ENCODE results near the gene LSM11.
"Not testable (repeated sequence)": the region's sequence is repeated elsewhere in the genome, so short reads cannot be mapped to it uniquely, and the experiment has no call there.

LSM11 gene

GRCh38 chr5:157743163-157744050, at the start of gene LSM11:
LSM11 (plus strand) TSS chr5:157743712; CDS start chr5:157743751, 39 bp downstream.
- peak; percentile 95 for DNase-seq (ENCODE audit: low spot score)

DNA sequence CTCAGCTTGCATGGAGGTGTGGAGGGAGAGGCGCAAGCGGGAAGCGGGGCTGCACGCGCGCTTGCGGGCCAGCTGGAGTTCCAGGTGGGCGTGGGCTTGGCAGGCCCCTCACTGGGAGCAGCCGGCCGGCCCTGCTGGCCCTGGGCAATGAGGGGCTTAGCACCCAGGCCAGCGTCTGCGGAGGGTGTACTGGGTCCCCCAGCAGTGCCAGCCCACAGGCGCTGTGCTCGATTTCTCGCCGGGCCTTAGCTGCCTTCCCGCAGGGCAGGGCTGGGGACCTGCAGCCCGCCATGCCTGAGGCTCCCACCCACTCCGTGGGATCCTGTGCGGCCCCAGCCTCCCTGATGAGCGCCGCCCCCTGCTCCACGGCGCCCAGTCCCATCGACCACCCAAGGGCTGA, 49.7 kb upstream of the LSM11 start:
- DNase-seq (ENCODE audit: low spot score), result not testable (repeated sequence)

DNA sequence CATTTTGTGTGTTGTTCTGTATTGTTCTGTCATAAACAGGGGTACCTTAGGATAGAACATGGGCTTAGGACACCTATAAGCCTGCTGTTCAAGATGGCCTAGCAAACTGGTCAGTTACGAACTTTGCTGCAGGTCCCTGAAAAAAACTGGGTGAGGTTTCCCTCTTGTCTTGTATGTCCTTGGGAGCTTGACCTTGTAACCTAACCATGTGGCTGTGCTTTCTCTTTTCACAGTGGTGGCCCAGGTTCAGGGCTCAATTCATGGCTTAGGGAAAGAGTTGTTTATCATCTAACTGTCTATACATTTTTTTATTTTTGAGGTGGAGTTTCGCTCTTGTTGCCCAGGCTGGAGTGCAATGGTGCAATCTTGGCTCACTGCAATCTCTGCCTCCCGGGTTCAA, 47.4 kb upstream of the LSM11 start:
- not testable (repeated sequence) for DNase-seq (ENCODE audit: low spot score)

- not testable (repeated sequence) for DNase-seq (ENCODE audit: low spot score)
Measured at GRCh38 chr5:157698674-157699073, 44.8 kb upstream of the LSM11 start.

DNA sequence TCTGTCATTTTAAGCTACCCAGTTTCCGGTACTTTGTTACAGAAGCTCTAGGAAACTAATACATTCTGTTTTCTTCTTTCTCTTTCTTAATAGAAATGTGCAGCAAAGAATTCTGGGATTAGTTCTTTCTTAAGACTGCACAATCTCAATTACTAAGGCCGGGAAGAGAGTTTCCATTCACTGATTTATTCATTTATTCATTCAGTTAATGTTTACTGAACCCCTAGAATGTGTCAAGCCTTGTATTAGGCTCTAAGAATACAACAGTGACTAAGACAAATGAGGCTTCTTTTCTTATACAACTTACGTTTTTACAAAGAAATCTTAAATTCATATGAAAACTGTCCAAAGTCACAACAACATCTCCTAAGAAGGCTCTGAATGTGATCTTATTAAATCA, 39.8 kb upstream of the LSM11 start:
- no peak for DNase-seq (ENCODE audit: low spot score)

DNA sequence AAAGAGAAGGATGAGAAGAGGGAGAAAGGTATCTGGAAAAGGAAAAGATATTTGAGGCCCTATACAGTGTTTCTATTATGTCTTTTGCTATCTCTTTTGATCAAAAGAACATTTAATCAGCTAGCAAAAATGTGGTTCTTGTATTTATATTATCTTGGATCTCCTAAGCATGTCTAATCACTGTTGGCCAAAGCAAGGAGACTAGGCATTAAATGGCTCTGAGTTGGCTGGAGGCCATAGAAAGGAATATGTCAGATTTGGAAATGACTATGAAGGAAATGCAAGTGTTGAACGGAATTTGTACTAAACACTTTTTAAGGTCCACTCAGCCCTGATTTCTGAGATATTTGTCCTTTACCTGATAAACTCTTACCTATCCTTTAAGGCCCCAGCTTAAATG, 34.6 kb upstream of the LSM11 start:
- no peak for DNase-seq (ENCODE audit: low spot score)

DNA sequence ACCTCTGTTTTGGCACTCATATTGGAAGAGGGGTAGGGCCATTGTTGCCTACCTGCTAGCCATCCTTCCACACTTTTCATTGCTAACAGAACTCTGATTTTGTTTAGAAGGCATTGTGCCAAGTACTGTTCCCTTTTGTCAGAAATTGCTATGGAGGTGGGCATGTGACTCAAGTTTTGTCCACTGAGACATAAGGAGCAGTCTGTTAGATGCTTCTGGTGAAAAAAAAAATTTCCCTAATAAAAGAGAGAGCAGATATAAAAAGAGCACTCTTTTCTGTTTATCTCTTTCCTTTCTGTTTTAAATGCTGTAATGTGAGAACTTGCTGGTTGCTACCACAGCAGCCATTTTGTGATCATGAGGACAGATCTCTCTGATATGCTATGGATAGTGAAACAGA, 34.2 kb upstream of the LSM11 start:
- no peak for DNase-seq (ENCODE audit: low spot score)

DNA sequence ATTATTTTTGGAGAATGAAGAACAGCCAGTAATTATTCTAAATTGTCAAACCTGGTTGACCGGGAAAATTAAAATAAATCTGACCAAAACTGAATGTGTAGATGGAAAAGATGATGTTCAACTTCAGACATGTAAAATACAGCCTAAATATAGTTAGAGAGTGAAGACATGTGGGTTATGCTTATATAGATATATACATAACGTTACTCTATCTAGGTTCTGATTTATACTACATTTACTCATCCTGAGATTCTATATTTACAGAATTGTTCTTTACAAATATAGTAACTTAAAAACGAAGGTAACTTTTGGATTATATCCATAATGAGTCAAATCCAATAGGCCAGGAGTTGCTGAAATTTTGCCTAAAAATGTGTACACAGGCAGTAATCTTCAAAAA, 33.1 kb upstream of the LSM11 start:
- no peak for DNase-seq (ENCODE audit: low spot score)

DNA sequence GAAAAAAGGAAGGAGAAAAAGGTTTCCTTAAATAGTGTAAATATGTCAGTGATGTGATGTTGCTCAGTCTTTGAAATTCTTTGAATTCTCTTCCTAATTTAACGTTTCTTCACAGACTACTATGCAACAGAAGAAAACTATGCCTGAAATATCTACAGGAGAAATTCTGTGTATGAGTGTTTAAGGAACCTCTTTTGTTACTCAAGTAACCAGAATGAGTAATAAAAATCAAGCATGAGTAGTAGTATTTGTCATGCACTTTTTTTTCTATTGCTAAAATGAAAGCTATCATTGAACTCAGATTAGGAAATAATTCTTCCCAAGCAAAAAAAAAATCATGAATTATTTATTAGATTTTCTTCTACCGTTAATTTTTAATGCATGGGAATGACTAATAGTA, 32.6 kb upstream of the LSM11 start:
- DNase-seq (ENCODE audit: low spot score), result peak; percentile 51

DNA sequence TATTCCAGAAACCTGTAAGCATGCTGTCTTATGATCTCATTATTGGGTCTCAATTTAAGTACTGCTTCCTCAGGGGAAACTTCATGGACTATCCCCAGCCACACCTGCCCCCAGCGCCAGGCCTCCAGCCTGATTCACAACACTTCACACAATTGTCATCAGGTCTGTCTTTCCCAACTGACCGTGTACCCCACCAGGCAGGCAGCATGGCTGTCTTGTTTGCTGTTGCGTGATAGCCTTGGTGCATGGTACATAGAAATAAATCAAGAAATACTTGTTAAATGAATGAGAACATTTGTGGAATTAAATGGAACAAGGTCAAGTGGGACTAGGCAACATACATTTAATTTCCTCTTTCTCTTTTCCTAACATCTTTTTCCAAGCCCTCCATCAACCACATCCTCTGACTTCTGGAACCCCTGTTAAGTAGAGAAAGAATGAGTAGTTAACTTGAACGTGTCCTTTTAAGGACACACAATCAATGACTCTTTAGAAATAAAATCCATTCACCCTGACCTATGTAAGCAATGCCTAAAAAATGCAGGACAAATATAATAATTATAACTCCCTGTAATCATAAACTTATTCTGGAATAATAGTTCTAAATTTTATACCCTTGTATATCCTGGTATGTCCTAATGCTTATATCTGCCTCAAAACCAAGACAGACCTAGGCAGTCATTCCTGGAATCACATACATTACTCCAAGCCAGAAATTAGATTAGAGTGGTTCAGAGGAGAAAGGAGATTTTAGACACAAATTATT, 29.5 kb upstream of the LSM11 start:
- no peak for DNase-seq (ENCODE audit: low spot score)

DNA sequence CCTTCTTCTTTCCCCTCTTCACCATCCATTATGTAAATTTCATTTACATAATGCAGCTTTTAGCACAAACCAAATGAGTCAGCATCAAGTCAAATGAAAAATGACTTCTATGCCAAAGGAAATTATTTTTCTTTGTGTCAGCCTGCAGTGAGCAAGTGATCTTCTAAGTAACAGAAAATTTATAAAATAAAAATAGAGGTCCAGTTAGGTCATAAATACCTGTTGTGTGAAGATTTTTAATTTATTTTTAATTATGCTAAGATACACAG, 29.0 kb upstream of the LSM11 start:
- DNase-seq (ENCODE audit: low spot score), result no peak

DNA sequence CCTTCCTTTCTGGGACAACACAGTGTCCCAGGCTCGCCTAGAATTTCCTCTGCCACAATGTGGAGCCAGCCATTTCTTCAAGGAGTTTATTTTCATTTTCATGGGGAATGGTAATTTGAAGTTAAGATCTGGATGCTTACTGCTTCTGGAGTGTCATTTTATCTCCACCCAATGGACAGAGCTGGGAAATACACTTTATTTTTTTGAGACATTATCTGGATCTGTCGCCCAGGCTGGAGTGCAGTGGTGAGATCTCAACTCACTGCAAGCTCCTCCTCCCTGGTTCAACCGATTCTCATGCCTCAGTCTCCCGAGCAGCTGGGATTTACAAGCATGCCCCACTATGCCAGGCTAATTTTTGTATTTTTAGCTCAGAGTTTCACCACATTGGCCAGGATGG, 25.0 kb upstream of the LSM11 start:
- peak; percentile 53 for DNase-seq (ENCODE audit: low spot score)

DNA sequence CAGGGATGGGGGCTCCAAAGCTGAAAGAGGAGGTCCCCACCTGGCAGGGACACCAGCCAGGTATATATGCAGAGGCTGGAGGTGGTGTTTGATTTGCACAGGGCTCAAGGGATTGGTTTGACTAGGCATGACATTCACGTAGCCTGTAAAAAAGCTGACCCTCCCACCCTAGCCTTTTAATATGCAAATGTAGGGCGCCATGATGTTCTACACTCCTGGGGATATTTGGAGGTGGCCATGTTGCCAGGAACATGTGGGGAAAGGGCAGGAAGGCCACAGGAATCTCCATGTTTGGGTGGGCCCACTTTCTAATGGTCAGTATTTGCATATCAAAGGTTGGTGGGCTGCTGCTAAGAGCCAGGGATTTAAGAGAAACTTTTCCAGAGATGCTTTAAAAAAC, 24.3 kb upstream of the LSM11 start:
- no peak for DNase-seq (ENCODE audit: low spot score)

DNA sequence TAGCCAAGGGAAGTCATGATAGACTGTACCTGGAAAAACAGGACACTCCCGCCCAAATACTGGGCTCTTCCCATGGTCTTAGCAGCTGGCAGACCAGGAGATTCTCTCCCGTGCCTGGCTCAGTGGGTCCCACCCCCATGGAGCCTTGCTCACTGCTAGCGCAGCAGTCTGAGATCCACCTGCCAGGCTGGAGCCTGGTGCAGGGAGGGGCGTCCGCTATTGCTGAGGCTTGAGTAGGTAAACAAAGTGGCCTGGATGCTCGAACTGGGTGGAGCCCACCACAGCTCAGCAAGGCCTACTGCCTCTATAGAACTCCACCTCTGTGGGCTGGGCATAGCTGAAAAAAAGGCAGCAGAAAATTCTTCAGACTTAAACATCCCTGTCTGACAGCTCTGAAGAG, 22.4 kb upstream of the LSM11 start:
- DNase-seq (ENCODE audit: low spot score), result no peak

- DNase-seq (ENCODE audit: low spot score), result not testable (repeated sequence)
Measured at GRCh38 chr5:157722895-157723294, 20.6 kb upstream of the LSM11 start.

DNA sequence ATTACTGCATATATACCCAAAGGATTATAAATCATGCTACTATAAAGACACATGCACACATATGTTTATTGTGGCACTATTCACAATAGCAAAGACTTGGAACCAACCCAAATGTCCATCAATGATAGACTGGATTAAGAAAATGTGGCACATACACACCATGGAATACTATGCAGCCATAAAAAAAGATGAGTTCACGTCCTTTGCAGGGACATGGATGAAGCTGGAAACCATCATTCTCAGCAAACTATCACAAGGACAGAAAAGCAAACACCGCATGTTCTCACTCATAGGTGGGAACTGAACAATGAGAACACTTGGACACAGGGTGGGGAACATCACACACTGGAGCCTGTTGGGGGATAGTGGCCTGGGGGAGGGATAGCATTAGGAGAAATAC, 16.9 kb upstream of the LSM11 start:
- not testable (repeated sequence) for DNase-seq (ENCODE audit: low spot score)

GRCh38 chr5:157727858-157728257, 15.7 kb upstream of the LSM11 start:
- not testable (repeated sequence) for DNase-seq (ENCODE audit: low spot score)

GRCh38 chr5:157729858-157730257, 13.7 kb upstream of the LSM11 start:
- DNase-seq (ENCODE audit: low spot score), result no peak

GRCh38 chr5:157730900-157731271, 12.6 kb upstream of the LSM11 start:
- DNase-seq (ENCODE audit: low spot score), result no peak

- DNase-seq (ENCODE audit: low spot score), result peak; percentile 97
Measured at GRCh38 chr5:157731272-157732129, 12.0 kb upstream of the LSM11 start, which contains the start of gene THG1L. THG1L (plus strand) TSS chr5:157731420; CDS start chr5:157731441, 21 bp downstream.

GRCh38 chr5:157732130-157732514, 11.4 kb upstream of the LSM11 start:
- no peak for DNase-seq (ENCODE audit: low spot score)

DNA sequence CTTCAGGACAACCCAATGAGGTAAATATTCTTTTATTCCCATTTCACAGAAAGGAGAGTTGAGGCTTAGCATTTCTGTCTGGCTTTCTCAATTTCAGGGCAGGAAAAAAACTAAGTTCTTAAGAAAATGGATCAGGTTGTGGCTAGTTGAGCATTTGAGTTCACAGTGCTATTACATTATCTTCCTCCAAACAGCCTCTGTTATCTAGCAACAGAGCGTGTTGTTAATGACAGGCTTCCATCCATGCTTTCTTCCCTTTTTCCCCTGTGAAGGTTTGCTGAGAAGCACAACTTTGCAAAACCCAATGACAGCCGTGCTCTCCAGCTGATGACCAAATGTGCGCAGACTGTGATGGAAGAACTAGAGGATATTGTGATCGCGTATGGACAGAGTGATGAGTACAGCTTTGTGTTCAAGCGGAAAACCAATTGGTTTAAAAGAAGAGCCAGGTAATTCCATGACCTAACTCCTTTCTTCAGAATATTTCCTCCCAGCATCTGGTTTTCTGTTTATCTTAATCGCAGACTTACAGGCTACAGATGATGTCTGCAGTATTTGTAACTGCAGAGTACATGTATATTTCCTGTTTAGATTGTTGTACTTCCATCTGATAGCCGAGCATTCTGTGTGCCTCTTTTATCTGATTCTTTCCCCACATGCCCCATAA, 10.8 kb upstream of the LSM11 start:
- no peak for DNase-seq (ENCODE audit: low spot score)

All from hepatic stellate cell (primary cell).